H9 (cell line): Measurements from ENCODE around the gene ATM. TPM values are rescaled to one million over a fixed set of nuclear protein-coding genes. Genes with fewer than 3 reads are reported as not detected.

Experiments used
- DNase-seq: peaks from one replicate; pipeline ENCODE4 v3.0.0-alpha.2; 2017
- H2AFZ ChIP-seq: one replicate; pipeline ENCODE4 v1.6.1; 2013; ENCODE audit warnings: mild to moderate bottlenecking, low read length, control low read depth, moderate library complexity
- H2AK5ac ChIP-seq: 2 replicates; pipeline ENCODE4 v1.6.1; 2013; ENCODE audit warnings: low read length, control low read depth, mixed read lengths; ENCODE audit not compliant: insufficient read length
- H2BK120ac ChIP-seq: one replicate; pipeline ENCODE4 v1.6.1; 2013; ENCODE audit warnings: low read depth, mild to moderate bottlenecking, low read length, control low read depth, inconsistent platforms; ENCODE audit not compliant: poor library complexity, severe bottlenecking
- H2BK12ac ChIP-seq: 2 replicates; pipeline ENCODE4 v1.6.1; 2013; ENCODE audit warnings: low read length, control low read depth, mixed read lengths, low read depth; ENCODE audit not compliant: insufficient read length
- H2BK15ac ChIP-seq: 2 replicates; pipeline ENCODE4 v1.6.1; 2013; ENCODE audit warnings: low read depth, low read length, control low read depth
- H2BK20ac ChIP-seq: one replicate; pipeline ENCODE4 v1.6.1; 2013; ENCODE audit warnings: low read depth, mild to moderate bottlenecking, low read length, control low read depth, inconsistent platforms; ENCODE audit not compliant: poor library complexity, severe bottlenecking
- H2BK5ac ChIP-seq: 2 replicates; pipeline ENCODE4 v1.6.1; 2013; ENCODE audit warnings: low read length, control low read depth, mixed read lengths; ENCODE audit not compliant: insufficient read length
- H3K14ac ChIP-seq: 2 replicates; pipeline ENCODE4 v1.6.1; 2013; ENCODE audit warnings: low read length, control low read depth; ENCODE audit not compliant: insufficient read depth
- H3K18ac ChIP-seq: 2 replicates; pipeline ENCODE4 v1.6.1; 2013; ENCODE audit warnings: low read depth, mild to moderate bottlenecking, mixed read lengths, low read length, control low read depth; ENCODE audit not compliant: insufficient read length
- H3K23ac ChIP-seq: 2 replicates; pipeline ENCODE4 v1.6.1; 2013; ENCODE audit warnings: low read length, control low read depth, mixed read lengths, low read depth; ENCODE audit not compliant: insufficient read length
- H3K23me2 ChIP-seq: 2 replicates; pipeline ENCODE4 v1.6.1; 2013; ENCODE audit warnings: low read depth, mild to moderate bottlenecking, mixed read lengths, low read length, control low read depth; ENCODE audit not compliant: insufficient read length, poor library complexity, severe bottlenecking
- H3K27ac ChIP-seq: 2 replicates; pipeline ENCODE4 v1.5.1; 2013; ENCODE audit warnings: low read length, control low read depth, mixed read lengths, low read depth; ENCODE audit not compliant: insufficient read length
- H3K27me3 ChIP-seq: 2 replicates; pipeline ENCODE4 v1.6.1; 2013; ENCODE audit warnings: low read length, control low read depth, inconsistent platforms; ENCODE audit not compliant: insufficient read depth
- H3K4ac ChIP-seq: 2 replicates; pipeline ENCODE4 v1.6.1; 2013; ENCODE audit warnings: low read depth, mild to moderate bottlenecking, control low read depth, inconsistent platforms, low read length, moderate library complexity
- H3K4me1 ChIP-seq: 2 replicates; pipeline ENCODE4 v1.6.1; 2013; ENCODE audit warnings: low read length, control low read depth, inconsistent platforms; ENCODE audit not compliant: insufficient read depth
- H3K4me2 ChIP-seq: 2 replicates; pipeline ENCODE4 v1.6.1; 2013; ENCODE audit warnings: low read length, control low read depth, mixed read lengths; ENCODE audit not compliant: insufficient read length, insufficient read depth
- H3K56ac ChIP-seq: 2 replicates; pipeline ENCODE4 v1.6.1; 2013; ENCODE audit warnings: low read depth, mild to moderate bottlenecking, mixed read lengths, low read length, control low read depth; ENCODE audit not compliant: insufficient read length
- H3K79me1 ChIP-seq: 2 replicates; pipeline ENCODE4 v1.6.1; 2013; ENCODE audit warnings: low read depth, mild to moderate bottlenecking, moderate library complexity, low read length, control low read depth, inconsistent platforms; ENCODE audit not compliant: insufficient read depth, poor library complexity, severe bottlenecking
- H3K79me2 ChIP-seq: 2 replicates; pipeline ENCODE4 v1.6.1; 2013; ENCODE audit warnings: low read length, control low read depth, inconsistent platforms; ENCODE audit not compliant: insufficient read depth
- H3K9ac ChIP-seq: 2 replicates; pipeline ENCODE4 v1.6.1; 2013; ENCODE audit warnings: low read length, control low read depth, mixed read lengths; ENCODE audit not compliant: insufficient read length; ENCODE audit errors: extremely low read depth
- H3K9me3 ChIP-seq: one replicate; pipeline ENCODE4 v1.6.1; 2013; ENCODE audit warnings: low read depth, low read length, inconsistent platforms; ENCODE audit not compliant: control insufficient read depth
- H3T11ph ChIP-seq: one replicate; pipeline ENCODE4 v1.6.1; 2013; ENCODE audit warnings: mild to moderate bottlenecking, low read length, control low read depth, inconsistent platforms
- H4K20me1 ChIP-seq: one replicate; pipeline ENCODE4 v1.6.1; 2013; ENCODE audit not compliant: control insufficient read depth, insufficient read length, insufficient read depth
- H4K5ac ChIP-seq: 2 replicates; pipeline ENCODE4 v1.6.1; 2013; ENCODE audit warnings: low read depth, mild to moderate bottlenecking, mixed read lengths, low read length, control low read depth; ENCODE audit not compliant: insufficient read length
- H4K8ac ChIP-seq: replicated peaks from 2 replicates; pipeline ENCODE4 v1.6.1; 2013; ENCODE audit warnings: low read length, control low read depth, mixed read lengths, low read depth; ENCODE audit not compliant: insufficient read length
- H4K91ac ChIP-seq: 2 replicates; pipeline ENCODE4 v1.6.1; 2013; ENCODE audit warnings: low read depth, mild to moderate bottlenecking, moderate library complexity, mixed read lengths, low read length, control low read depth; ENCODE audit not compliant: insufficient read length
- H3K27ac Mint-ChIP-seq, 3 experiments: 2 replicates in 2 of 3; 3 replicates in 1 of 3; pipeline ENCODE4 v1.8.0; 2020 to 2021; ENCODE audit warnings: mixed read lengths in 3 of 3, mild to moderate bottlenecking in 1 of 3, moderate library complexity in 1 of 3
- H3K27me3 Mint-ChIP-seq: 2 replicates; pipeline ENCODE4 v1.8.0; 2021; ENCODE audit warnings: low read depth, mild to moderate bottlenecking, moderate library complexity, mixed read lengths
- H3K36me3 Mint-ChIP-seq, 3 experiments: 2 replicates in 2 of 3; 3 replicates in 1 of 3; pipeline ENCODE4 v1.8.0; 2020 to 2021; ENCODE audit warnings: low read depth in 3 of 3, mixed read lengths in 3 of 3; ENCODE audit not compliant: insufficient read depth in 1 of 3
- H3K4me1 Mint-ChIP-seq, 2 experiments: 2 replicates each; pipeline ENCODE4 v1.8.0; 2020; ENCODE audit warnings: mixed read lengths in 2 of 2
- H3K4me3 Mint-ChIP-seq, 2 experiments: 2 replicates in 1 of 2; 3 replicates in 1 of 2; pipeline ENCODE4 v1.8.0; 2020 to 2021; ENCODE audit warnings: mild to moderate bottlenecking in 2 of 2, mixed read lengths in 2 of 2, moderate library complexity in 1 of 2
- H3K9me3 Mint-ChIP-seq, 2 experiments: 2 replicates in 1 of 2; 3 replicates in 1 of 2; pipeline ENCODE4 v1.8.0; 2020; ENCODE audit warnings: mild to moderate bottlenecking in 2 of 2, mixed read lengths in 2 of 2, moderate library complexity in 1 of 2
- WGBS: extraction: QIAGEN DNeasy Blood & Tissue Kit; methylation state at CpG from one replicate; pipeline ENCODE4 v1.1.7; 2013; ENCODE audit warnings: missing lambda C conversion rate, low lambda C conversion rate, mixed read lengths; ENCODE audit not compliant: insufficient read length; ENCODE audit errors: extremely low coverage; 5-methylcytosine and 5-hydroxymethylcytosine counted together
- total RNA-seq: library from RNA; stranded (reverse); gene quantifications from 2 replicates; pipeline ENCODE4 v1.2.1, GENCODE V29; 2021
- TF ChIP-seq, protein P1 (sequence below): fragments of 200-600 bp; sonication (generic); conservative IDR thresholded peaks from 3 replicates; pipeline ENCODE4 v1.8.0; 2021; ENCODE audit warnings: antibody characterized with exemption, mild to moderate bottlenecking

Gene ATM
- total RNA-seq, 1 experiment from 2014 or later = 58.9 TPM

GRCh38 chr11:108293229-108293628, 70.4 kb downstream of the ATM start:
- H3K56ac ChIP-seq = no peak overlapping the region
- H2BK120ac ChIP-seq = no peak overlapping the region
- H4K8ac ChIP-seq = no peak overlapping the region
- H3K23ac ChIP-seq = no peak overlapping the region
- H3K36me3 Mint-ChIP-seq = peaks cover 7 to 42% (median 25%) of the 10 kb centered on the region in 3 experiments; a peak in 6 of 7 replicates
- no peaks in the 10 kb centered on the region for H3K27me3 Mint-ChIP-seq
- H3T11ph ChIP-seq = no peak overlapping the region
- H3K9me3 ChIP-seq = no peaks in the 10 kb centered on the region
- no CpG with 5 or more reads among the region's 3 CpGs for WGBS
- no peaks in the 10 kb centered on the region for H3K79me1 ChIP-seq
- H4K20me1 ChIP-seq = no peaks in the 10 kb centered on the region
- DNase-seq = no peak
- H2AK5ac ChIP-seq = no peak overlapping the region
- H4K91ac ChIP-seq = no peak overlapping the region
- H3K27me3 ChIP-seq = no peaks in the 10 kb centered on the region
- H3K9me3 Mint-ChIP-seq = no peaks in the 10 kb centered on the region
- H3K18ac ChIP-seq = no peak overlapping the region
- no peak overlapping the region for H3K9ac ChIP-seq
- no peak overlapping the region for H3K14ac ChIP-seq
- no peak overlapping the region for H3K4me3 Mint-ChIP-seq
- no peak overlapping the region for H2BK20ac ChIP-seq
- no peaks in the 10 kb centered on the region for H3K79me2 ChIP-seq
- no peak overlapping the region for H2BK15ac ChIP-seq
- H3K4me2 ChIP-seq = no peak overlapping the region
- H2AFZ ChIP-seq = no peak overlapping the region
- no peaks in the 10 kb centered on the region for H3K4me1 Mint-ChIP-seq
- H3K23me2 ChIP-seq = no peaks in the 10 kb centered on the region
- H3K4me1 ChIP-seq = no peaks in the 10 kb centered on the region
- no peak overlapping the region for H3K4ac ChIP-seq
- H3K27ac Mint-ChIP-seq = no peak overlapping the region
- H4K5ac ChIP-seq = no peak overlapping the region
- no peak overlapping the region for H3K27ac ChIP-seq
- H2BK5ac ChIP-seq = no peak overlapping the region
- TF ChIP-seq, protein P1, sequence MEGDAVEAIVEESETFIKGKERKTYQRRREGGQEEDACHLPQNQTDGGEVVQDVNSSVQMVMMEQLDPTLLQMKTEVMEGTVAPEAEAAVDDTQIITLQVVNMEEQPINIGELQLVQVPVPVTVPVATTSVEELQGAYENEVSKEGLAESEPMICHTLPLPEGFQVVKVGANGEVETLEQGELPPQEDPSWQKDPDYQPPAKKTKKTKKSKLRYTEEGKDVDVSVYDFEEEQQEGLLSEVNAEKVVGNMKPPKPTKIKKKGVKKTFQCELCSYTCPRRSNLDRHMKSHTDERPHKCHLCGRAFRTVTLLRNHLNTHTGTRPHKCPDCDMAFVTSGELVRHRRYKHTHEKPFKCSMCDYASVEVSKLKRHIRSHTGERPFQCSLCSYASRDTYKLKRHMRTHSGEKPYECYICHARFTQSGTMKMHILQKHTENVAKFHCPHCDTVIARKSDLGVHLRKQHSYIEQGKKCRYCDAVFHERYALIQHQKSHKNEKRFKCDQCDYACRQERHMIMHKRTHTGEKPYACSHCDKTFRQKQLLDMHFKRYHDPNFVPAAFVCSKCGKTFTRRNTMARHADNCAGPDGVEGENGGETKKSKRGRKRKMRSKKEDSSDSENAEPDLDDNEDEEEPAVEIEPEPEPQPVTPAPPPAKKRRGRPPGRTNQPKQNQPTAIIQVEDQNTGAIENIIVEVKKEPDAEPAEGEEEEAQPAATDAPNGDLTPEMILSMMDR = no peak
- H2BK12ac ChIP-seq = no peak overlapping the region
